SIG-M5 (cell line): ENCODE data around the gene CREB3L2.

ENCODE experiments used
- DNase-seq: peaks from one replicate; lab custom pipeline; 2025; lab: John Stamatoyannopoulos, UW

Gene CREB3L2

DNA sequence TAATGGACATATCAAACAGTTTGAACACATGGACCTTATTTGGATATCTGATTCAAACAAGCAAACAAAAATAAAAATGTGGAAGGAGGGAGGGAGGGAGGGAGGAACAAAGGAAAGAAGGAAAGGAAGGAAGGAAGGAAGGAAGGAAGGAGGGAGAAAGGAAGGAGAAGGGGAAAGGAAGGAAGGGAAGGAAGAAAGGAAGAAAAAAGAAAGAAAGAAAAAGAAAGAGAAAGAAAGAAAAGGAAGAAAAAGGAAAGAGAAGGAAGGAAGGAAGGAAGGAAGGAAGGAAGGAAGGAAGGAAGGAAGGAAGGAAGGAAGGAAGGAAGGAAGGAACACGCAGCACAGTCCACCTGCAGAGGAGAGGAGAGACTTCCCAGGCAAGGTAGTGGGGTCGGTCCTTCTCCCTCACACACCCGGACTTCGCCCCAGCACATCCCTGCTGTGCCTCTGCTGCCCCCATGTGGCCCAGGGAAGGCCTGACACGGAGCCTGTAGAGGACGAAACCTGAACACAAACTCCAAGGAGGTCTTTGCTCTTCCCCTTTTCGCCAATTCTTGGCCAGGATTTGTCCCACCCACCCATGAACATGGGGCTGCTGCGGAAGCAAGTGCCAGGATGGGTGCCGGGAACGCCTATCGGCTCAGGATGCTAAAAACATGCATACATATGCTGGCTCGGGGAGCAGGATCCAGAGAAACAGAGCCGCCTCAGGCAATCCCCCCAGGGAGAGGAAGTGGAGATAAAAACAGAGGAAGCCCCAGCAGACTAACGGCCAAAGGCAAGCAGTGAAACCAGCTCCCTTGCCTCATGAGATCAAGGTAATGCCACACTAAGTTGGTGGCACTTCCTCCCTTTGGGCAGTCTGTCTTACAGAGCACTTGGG, 102.8 kb downstream of the CREB3L2 start:
- no peak for DNase-seq

DNA sequence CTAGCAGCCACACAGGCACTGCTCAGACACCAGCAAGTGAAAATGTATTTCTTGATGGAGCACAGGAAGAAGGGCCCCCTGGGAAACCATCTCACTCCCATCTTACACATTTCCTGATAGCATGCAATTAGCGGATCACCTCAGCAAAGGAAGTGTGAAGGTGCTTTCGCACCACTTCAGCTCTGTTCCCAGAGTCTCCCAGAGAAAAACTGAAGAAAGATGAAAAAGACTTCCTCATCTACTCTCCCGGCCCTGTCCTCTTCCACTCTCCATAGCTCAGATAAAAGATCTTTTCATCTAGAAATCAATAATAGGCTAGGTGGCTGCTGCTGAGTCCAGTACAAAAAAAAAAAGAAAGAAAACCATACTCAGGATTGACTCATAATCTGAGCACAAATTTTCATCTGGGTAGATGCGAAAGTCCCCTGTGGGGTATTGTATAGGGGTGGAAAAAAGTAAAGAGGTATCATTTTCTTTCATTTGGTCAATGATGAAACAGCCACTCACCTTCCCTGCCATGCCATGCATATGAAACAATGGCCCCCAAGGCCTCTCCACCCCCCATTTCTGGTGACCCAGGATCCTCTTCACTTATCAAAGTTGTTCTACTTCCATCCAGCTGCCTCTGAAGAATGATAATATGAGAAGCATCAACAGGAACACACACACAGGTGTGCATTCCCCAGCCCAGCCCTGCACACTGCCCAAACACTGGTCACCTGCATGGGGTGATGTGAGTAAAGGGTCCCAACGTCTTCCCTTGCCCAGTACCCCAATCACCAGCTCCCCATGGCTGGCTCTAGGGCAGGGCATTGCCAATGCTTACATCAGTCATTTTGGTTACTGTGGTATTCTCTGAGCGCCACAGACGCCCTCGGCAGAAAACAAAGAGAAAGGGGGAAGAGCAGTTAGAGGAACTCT, 106.3 kb downstream of the CREB3L2 start:
- no peak for DNase-seq

- DNase-seq = no peak
Observed at GRCh38 chr7:137893143-137893742, 108.6 kb downstream of the CREB3L2 start.

- no peak for DNase-seq
Observed at GRCh38 chr7:137891016-137891655, 110.8 kb downstream of the CREB3L2 start.

DNA sequence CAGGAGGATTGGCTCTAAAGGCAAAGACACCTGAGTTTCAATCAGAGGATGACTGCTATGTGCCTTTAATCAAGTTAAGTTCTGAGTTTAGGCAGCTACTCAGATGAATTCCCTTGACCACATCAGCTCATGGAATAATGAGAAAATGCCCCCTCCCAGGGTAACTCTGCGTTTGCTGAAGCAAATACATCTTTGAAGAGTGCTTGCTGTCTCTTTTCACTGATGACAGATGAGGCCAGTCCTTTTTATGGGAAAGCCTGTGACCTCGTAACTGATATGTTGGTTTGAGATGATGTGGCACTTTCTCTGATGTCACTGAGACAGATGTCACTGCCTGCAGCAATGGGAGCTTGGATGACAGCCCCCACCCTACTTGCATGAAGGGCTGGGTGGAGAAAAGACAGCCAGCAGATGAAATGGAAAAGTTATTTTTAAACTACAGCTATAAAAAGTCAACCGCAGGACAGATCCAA, 111.4 kb downstream of the CREB3L2 start:
- no peak for DNase-seq

DNA sequence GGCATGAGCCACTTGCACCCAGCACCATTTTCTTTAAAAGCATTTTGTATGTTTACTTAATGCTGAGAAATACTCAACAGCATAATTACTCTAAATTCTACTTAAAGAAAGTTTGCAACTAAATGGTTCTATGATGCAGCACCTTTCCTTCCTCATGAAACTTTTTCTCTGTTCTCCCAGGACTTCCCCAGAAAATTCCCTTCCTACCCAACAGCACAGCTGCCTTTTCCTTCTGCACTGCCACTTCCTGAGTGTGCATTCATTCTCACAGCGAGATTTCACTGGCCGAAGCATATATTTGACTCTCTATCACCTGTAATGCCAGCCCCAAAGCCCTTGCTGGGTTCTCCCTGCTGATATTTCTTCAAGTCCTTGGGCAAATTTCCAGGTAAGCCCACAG, 113.6 kb downstream of the CREB3L2 start:
- DNase-seq = no peak

- no peak for DNase-seq
Observed at GRCh38 chr7:137886746-137887145, 115.1 kb downstream of the CREB3L2 start.

DNA sequence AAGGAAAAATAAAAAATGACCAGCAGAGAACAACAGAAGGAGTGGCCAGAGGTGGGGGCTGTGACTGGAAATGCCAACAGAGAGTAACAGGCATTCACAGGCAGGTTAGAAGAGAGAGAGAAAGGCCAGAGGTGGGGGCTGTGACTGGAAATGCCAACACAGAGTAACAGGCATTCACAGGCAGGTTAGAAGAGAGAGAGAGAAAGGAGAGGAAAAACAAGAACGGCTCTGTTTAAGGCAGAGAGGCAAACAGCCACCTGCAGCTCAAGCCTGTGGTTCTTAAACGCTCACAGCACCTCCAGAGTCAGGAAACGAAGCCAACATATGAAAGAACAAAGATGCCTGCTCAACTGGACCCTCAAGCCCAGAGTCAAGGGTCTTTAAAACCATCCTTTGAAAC, 115.6 kb downstream of the CREB3L2 start:
- DNase-seq = no peak

- DNase-seq = no peak
Observed at GRCh38 chr7:137885678-137886077, 116.2 kb downstream of the CREB3L2 start.

DNA sequence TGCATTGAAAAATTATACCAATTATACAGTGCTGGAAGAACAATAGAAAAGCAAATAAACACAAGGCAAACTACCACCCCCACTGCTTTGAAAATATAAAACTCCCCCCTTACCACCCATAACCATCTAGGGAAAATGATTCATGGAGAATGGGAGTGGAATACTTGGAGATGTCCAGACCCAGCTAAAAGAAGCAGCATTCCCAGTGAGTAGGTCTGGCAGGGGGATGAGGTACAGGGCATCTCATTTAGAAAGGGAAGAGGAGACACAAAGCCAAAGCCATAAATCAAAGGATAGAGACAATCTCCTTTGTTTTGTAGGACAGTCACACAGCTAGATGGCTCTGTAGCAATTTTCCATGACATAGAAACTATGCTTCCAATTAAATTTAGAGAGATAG, 119.1 kb downstream of the CREB3L2 start:
- no peak for DNase-seq

DNA sequence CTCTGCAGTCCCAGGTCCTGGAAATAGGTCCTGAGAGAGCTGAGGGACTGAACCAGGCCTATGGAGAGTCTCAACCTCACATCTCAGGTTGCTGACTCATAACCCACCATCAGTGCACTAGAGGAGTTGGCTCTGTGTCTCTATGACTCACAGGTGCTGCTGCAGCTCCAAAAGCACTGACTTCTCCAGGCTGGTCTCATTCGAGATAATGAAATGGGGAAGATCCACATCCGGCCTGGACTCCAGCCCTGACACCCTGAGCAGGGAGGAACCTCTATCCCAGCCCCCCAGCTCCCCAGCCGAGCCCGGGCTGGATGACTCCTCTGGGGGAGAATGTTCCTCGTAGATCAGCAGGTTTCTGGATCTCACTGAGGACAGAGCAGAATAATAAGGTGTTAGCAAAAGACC, 119.6 kb downstream of the CREB3L2 start:
- DNase-seq = no peak

DNA sequence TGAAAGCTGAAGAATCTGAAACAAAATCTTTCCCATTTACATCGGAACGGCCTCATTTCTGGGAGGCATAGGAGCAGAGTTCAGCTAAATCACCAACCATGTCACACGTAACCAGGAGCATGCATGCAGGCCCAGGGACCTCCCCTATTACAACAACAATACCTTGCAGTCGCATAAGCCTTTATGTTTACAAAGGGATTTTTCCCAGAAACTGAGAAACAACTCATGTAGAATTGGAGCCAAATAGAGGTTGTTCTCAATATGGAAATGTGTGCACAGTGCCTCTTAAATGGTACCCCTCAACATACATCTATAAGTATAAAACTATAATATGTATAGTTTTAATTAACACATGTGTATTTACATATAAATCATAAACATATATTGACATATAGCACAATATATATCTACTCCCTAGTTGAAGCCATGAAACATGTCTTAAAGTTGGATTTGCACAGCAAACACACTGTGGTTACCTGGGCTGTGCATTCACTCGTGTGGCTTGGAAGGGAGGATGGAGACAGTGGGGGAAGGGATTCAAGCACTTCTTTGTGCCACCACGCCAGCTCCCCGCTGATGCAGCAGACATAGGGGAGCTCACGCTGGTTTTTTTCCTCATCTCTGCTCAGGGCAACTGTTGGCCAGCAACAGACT, 120.2 kb downstream of the CREB3L2 start:
- no peak for DNase-seq

- DNase-seq = no peak
Observed at GRCh38 chr7:137880432-137880831, 121.5 kb downstream of the CREB3L2 start.

- DNase-seq = no peak
Observed at GRCh38 chr7:137879357-137880158, 122.3 kb downstream of the CREB3L2 start.

DNA sequence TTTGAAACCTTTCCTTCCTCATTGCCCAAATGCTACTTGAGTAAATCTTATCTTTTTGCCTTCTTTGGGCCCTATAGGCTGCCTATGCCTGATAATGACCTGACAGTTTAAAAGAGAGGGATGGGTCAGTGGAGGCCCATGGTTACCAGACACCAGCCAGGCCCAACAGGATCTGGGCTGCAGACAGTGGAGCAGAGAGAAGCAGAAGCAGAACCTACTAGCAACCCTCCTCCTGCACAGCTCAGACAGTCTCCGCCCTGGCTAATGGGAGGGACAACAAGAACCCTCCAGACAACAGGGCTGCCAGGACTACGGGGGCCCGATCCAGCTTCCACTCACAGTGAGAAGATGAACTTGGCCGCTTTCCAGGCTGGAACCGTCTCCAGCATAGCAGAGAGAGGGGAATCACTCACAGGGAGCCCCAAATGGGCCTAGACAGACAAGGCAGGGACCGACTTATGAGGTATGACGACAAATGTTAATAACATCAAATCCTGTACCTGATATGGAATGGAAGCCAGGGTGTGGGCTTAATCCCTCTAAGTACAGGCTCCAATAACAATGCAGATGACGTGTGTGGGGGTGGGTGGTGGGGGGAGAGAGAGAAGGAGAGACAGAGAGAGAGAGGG, 123.4 kb downstream of the CREB3L2 start:
- DNase-seq = no peak

DNA sequence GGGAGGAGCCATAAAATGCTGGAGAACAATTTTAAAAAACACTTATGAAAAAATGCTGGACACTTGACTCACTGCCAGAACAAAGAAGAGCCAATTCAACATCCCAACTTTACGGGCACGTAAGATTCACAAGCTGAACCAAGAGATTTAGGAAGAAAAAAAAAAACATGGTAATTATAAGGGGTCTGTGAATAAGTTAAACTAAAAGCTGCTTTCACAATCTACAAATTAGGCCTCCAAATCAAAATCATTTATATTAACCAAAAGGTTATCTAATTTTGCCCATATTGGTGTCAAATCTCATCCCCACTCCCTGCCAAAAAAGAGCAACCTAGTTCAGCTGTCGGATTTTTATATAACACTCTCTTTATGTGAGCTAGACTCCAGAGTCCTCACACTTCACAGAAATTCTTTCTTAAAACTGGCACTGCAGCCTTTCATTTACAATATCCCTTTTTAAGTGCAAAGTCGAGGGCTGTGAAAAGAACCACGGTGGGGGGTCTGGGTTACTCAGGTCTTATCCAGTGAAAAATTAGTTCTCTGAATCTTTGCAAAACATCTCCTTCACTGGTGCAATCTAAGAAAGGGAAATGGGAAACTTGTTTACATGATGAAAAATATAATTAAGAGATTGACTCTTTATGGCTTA, 124.7 kb downstream of the CREB3L2 start:
- DNase-seq = no peak

- DNase-seq = no peak
Observed at GRCh38 chr7:137875746-137876145, 126.1 kb downstream of the CREB3L2 start.

DNA sequence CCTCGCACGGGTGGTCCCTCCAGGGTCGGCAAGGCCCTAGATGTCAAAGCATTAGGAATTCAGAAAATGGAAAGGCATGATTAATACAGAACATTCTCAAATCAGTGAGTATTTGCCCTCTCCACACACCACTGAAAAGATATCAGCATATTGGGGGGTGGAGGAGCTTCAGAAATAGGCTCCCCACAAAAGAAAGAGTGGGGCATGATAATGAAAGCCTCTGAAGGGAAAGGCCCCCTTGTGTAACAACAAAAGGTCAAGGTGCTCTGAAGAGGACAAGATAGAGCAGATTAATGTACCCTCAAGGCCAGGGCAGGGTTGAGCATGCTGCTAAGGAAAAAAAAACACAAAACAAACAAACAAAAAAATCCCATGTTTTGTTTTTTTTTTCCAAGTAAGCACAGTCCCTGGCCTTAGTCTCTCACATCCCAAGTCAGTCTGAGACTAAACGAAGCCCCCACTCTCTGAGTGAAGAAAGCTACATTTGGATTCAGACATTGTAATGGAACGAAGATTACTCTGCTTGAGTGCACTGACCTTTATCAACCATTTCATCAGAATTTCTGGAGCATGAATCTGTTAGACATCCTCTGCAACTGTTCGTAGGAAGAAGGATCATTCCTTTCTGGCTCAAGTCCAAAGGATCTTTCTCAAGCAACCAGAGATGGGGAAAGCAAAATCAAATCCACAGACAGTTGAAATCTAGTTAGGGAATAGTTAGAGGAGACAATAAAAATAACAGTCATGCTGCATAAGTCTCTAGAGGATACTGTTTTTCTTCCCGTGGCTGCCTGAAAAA, 127.7 kb downstream of the CREB3L2 start:
- DNase-seq = no peak

DNA sequence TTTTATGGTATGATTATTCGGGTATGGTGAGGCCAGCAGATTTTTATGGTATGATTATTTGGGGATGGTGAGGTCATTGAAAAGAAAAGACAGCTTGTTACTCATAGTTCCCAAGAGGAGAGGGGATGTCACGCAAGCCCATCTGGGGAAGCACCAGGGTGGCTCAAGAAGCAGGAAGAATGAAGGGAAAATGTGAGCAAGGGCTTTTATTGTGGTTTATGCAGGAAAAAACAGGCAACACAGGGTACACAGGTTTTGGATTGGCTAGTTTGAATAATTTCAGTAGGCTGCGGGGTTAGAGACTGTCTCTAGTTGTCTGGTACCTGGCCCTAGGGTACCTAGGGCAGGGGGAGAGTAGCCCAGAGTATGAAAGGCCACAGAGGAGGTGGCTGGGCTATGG, 128.4 kb downstream of the CREB3L2 start:
- DNase-seq = no peak
